GM10266 (cell line): ENCODE results near the gene LIMCH1.

Experiments
- DNase-seq: peaks from one replicate; pipeline ENCODE4 v3.0.0; 2012; ENCODE audit errors: extremely low spot score
- CTCF ChIP-seq: IDR thresholded peaks from 2 replicates; pipeline ENCODE4 v1.5.1; 2012; ENCODE audit warnings: mild to moderate bottlenecking, low read depth; ENCODE audit not compliant: control insufficient read depth, insufficient read depth; ENCODE audit errors: missing control alignments

LIMCH1 gene

GRCh38 chr4:41657561-41657960 is 119.6 kb downstream of the LIMCH1 start:
- DNase-seq, result no peak
- TF ChIP-seq CTCF, result no peak

GRCh38 chr4:41658163-41658562 is 120.2 kb downstream of the LIMCH1 start:
- DNase-seq, result no peak
- no peak for TF ChIP-seq CTCF

GRCh38 chr4:41660352-41660751 is 122.4 kb downstream of the LIMCH1 start:
- no peak for TF ChIP-seq CTCF
- no peak for DNase-seq

GRCh38 chr4:41661442-41662076 is 123.6 kb downstream of the LIMCH1 start:
- DNase-seq, result peak; percentile 47
- TF ChIP-seq CTCF, result peak; percentile 83

GRCh38 chr4:41665636-41666207 is 127.8 kb downstream of the LIMCH1 start:
- TF ChIP-seq CTCF, result no peak
- no peak for DNase-seq

- TF ChIP-seq CTCF, result no peak
- no peak for DNase-seq
Observed at GRCh38 chr4:41668024-41668423, 130.1 kb downstream of the LIMCH1 start.

GRCh38 chr4:41670530-41670929 is 132.6 kb downstream of the LIMCH1 start:
- no peak for DNase-seq
- no peak for TF ChIP-seq CTCF
